ENCODE results near the gene ATP8B4. TPM values are rescaled to one million over a fixed set of nuclear protein-coding genes. Genes with fewer than 3 reads are reported as not detected.

ATP8B4 gene
- total and polyA plus RNA-seq, 4 donors = 1.9 to 19.7 (median 12.4) TPM

- Histone ChIP-seq H3K4me3 (ENCODE audit: low read depth in 1 of 3, low read length in 3 of 3) (no peak overlapping the region), H3K27me3 (ENCODE audit: control insufficient read depth in 4 of 4, insufficient read depth in 4 of 4, low read length in 3 of 4) (no peaks in the 10 kb centered on the region), H3K27ac (ENCODE audit: low read depth in 1 of 2, low read length in 2 of 2) (no peak overlapping the region), H3K36me3 (ENCODE audit: control insufficient read depth in 4 of 4, insufficient read depth in 3 of 4, low read depth in 1 of 4, low read length in 3 of 4) (no peaks in the 10 kb centered on the region), H3K9ac (ENCODE audit: low read depth in 1 of 2, low read length in 2 of 2) (no peak overlapping the region), H3K4me1 (ENCODE audit: control insufficient read depth in 4 of 4, insufficient read depth in 4 of 4, low read length in 3 of 4) (no peaks in the 10 kb centered on the region), H3K9me3 (ENCODE audit: control insufficient read depth in 4 of 4, low read length in 3 of 4) (no peaks in the 10 kb centered on the region)
- 81% methylated on average over 2 of the region's 2 CpGs for WGBS
- DNase-seq (ENCODE audit: low spot score) = no peak
- TF ChIP-seq GABPA (IDR thresholded peaks at IDR 0.05 in 1 of 2, conservative IDR thresholded peaks at IDR 0.05 in 1 of 2) (no peak), REST (IDR thresholded peaks at IDR 0.05) (no peak), RXRA (IDR thresholded peaks at IDR 0.05) (no peak), NR2F2 (IDR thresholded peaks at IDR 0.05) (no peak), FOXA1 (IDR thresholded peaks at IDR 0.05) (no peak), EGR1 (IDR thresholded peaks at IDR 0.05; ENCODE audit: low read depth in 2 of 2) (no peak), HNF4A (conservative IDR thresholded peaks at IDR 0.05) (no peak), HNF4G (IDR thresholded peaks at IDR 0.05) (no peak), RAD21 (IDR thresholded peaks at IDR 0.05) (no peak), YY1 (IDR thresholded peaks at IDR 0.05) (no peak), ZBTB33 (IDR thresholded peaks at IDR 0.05) (no peak)
- TF ChIP-seq, protein P1, sequence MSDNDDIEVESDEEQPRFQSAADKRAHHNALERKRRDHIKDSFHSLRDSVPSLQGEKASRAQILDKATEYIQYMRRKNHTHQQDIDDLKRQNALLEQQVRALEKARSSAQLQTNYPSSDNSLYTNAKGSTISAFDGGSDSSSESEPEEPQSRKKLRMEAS (IDR thresholded peaks at IDR 0.05) = no peak
- TF ChIP-seq, protein P2, sequence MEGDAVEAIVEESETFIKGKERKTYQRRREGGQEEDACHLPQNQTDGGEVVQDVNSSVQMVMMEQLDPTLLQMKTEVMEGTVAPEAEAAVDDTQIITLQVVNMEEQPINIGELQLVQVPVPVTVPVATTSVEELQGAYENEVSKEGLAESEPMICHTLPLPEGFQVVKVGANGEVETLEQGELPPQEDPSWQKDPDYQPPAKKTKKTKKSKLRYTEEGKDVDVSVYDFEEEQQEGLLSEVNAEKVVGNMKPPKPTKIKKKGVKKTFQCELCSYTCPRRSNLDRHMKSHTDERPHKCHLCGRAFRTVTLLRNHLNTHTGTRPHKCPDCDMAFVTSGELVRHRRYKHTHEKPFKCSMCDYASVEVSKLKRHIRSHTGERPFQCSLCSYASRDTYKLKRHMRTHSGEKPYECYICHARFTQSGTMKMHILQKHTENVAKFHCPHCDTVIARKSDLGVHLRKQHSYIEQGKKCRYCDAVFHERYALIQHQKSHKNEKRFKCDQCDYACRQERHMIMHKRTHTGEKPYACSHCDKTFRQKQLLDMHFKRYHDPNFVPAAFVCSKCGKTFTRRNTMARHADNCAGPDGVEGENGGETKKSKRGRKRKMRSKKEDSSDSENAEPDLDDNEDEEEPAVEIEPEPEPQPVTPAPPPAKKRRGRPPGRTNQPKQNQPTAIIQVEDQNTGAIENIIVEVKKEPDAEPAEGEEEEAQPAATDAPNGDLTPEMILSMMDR (IDR thresholded peaks at IDR 0.05; ENCODE audit: low read depth, low read length, missing input control) = no peak
Measured at GRCh38 chr15:50065279-50065678, 53.8 kb downstream of the ATP8B4 start.

DNA sequence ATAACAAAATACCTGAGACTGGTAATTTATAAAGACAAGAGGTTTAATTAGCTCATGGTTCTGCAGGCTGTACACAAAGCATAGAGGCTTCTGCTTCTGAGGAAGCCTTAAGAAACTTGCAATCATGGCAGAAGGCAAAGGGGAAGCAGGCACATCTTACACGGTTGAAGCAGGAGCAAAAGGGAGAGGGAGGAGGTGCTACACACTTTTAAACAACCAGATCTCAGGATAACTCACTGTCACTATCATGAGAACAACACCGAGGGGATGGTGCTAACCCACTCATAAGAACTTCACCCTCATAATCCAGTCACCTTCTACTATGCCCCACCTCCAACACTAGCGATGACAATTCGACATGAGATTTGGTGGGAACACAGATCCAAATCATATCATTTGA lies 54.4 kb downstream of the ATP8B4 start:
- no peaks in the 10 kb centered on the region for H3K27me3 ChIP-seq (ENCODE audit: control insufficient read depth in 4 of 4, insufficient read depth in 4 of 4, low read length in 3 of 4)
- H3K4me1 ChIP-seq (ENCODE audit: control insufficient read depth in 4 of 4, insufficient read depth in 4 of 4, low read length in 3 of 4) = no peaks in the 10 kb centered on the region
- H3K4me3 ChIP-seq (ENCODE audit: low read depth in 1 of 3, low read length in 3 of 3) = no peak overlapping the region
- H3K9me3 ChIP-seq (ENCODE audit: control insufficient read depth in 4 of 4, low read length in 3 of 4) = no peaks in the 10 kb centered on the region
- no peak for TF ChIP-seq ATF3 (IDR thresholded peaks at IDR 0.05)
- TF ChIP-seq, protein P1 (IDR thresholded peaks at IDR 0.05) = no peak
- TF ChIP-seq FOXA2 (IDR thresholded peaks at IDR 0.05) = no peak
- TF ChIP-seq FOXA1 (IDR thresholded peaks at IDR 0.05) = no peak
- no peak for TF ChIP-seq YY1 (IDR thresholded peaks at IDR 0.05)
- TF ChIP-seq HNF4A (conservative IDR thresholded peaks at IDR 0.05) = no peak
- no peak for TF ChIP-seq RAD21 (IDR thresholded peaks at IDR 0.05)
- no peak for TF ChIP-seq GABPA (IDR thresholded peaks at IDR 0.05 in 1 of 2, conservative IDR thresholded peaks at IDR 0.05 in 1 of 2)
- TF ChIP-seq, protein P2 (IDR thresholded peaks at IDR 0.05; ENCODE audit: low read depth, low read length, missing input control) = no peak
- TF ChIP-seq SP1 (IDR thresholded peaks at IDR 0.05) = no peak
- no peak for TF ChIP-seq TAF1 (conservative IDR thresholded peaks at IDR 0.05)
- no peak for TF ChIP-seq EGR1 (IDR thresholded peaks at IDR 0.05; ENCODE audit: low read depth in 2 of 2)
- TF ChIP-seq REST (IDR thresholded peaks at IDR 0.05) = no peak
- TF ChIP-seq HNF4G (IDR thresholded peaks at IDR 0.05) = no peak
- 84% methylated on average over 4 of the region's 4 CpGs for WGBS
- no peaks in the 10 kb centered on the region for H3K36me3 ChIP-seq (ENCODE audit: control insufficient read depth in 4 of 4, insufficient read depth in 3 of 4, low read depth in 1 of 4, low read length in 3 of 4)
- H3K27ac ChIP-seq (ENCODE audit: low read depth in 1 of 2, low read length in 2 of 2) = no peak overlapping the region
- no peak overlapping the region for H3K9ac ChIP-seq (ENCODE audit: low read depth in 1 of 2, low read length in 2 of 2)
- DNase-seq (ENCODE audit: low spot score) = no peak

Measured in liver (tissue), 9 donors.